Fibroblast of lung (primary cell): ENCODE measurements around the gene GRIK2.

Experiments used
- EZH2 ChIP-seq: IDR thresholded peaks from 2 replicates; pipeline ENCODE4 v1.5.1; 2012; ENCODE audit warnings: low read length, control low read depth, mild to moderate bottlenecking; ENCODE audit errors: missing control alignments
- TF ChIP-seq, protein P1 (sequence below), 2 donors: IDR thresholded peaks in 1 of 2; conservative IDR thresholded peaks in 1 of 2; 1 replicate in 1 of 2; 2 replicates in 1 of 2; pipeline ENCODE4 v1.5.1; 2011 to 2012; ENCODE audit warnings: low read length in 2 of 2, control low read depth in 1 of 2, inconsistent platforms in 1 of 2, low read depth in 1 of 2, mild to moderate bottlenecking in 1 of 2

DNA sequence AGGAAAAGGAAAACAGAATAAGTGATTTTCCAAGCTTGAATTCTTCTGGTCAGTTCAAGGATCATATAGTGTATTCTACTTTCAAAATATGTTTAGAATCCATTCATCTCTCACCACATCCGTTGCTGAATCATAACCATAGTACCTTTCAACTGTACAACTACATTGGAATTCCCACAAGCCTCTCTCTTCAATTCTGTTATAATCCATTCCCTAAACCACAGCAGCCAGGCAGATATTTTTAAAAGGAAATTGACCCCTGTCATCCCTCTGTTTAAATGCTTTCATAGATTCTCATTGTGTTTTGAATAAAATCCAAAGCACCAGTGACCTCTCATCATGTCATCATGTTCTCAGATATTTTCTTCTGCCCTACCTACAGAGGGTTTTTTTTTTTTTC, 412.7 kb downstream of the GRIK2 start:
- TF ChIP-seq, protein P1, sequence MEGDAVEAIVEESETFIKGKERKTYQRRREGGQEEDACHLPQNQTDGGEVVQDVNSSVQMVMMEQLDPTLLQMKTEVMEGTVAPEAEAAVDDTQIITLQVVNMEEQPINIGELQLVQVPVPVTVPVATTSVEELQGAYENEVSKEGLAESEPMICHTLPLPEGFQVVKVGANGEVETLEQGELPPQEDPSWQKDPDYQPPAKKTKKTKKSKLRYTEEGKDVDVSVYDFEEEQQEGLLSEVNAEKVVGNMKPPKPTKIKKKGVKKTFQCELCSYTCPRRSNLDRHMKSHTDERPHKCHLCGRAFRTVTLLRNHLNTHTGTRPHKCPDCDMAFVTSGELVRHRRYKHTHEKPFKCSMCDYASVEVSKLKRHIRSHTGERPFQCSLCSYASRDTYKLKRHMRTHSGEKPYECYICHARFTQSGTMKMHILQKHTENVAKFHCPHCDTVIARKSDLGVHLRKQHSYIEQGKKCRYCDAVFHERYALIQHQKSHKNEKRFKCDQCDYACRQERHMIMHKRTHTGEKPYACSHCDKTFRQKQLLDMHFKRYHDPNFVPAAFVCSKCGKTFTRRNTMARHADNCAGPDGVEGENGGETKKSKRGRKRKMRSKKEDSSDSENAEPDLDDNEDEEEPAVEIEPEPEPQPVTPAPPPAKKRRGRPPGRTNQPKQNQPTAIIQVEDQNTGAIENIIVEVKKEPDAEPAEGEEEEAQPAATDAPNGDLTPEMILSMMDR (conservative IDR thresholded peaks at IDR 0.05 in 1 of 2, IDR thresholded peaks at IDR 0.05 in 1 of 2; ENCODE audit: low read depth in 1 of 2, low read length in 2 of 2) = no peak
- TF ChIP-seq EZH2 = no peak
